Keratinocyte (primary cell): ENCODE results near the gene TTC3. TPM values are rescaled to one million over a fixed set of nuclear protein-coding genes. Genes with fewer than 3 reads are reported as not detected.

Experiments
- DNase-seq: peaks from one replicate; pipeline ENCODE4 v3.0.0-alpha.2; 2011; ENCODE audit warnings: low read depth, missing footprints, low spot score
- FAIRE-seq: peaks from 2 replicates; lab custom pipeline; 2011; peaks lifted over from hg19 to GRCh38; lab: Jason Lieb, UNC
- H2AFZ ChIP-seq: 2 replicates; pipeline ENCODE4 v1.6.0; 2012; ENCODE audit warnings: low read length, control low read depth, inconsistent platforms; ENCODE audit not compliant: control insufficient read depth
- H3K27ac ChIP-seq: 2 replicates; pipeline ENCODE4 v1.5.1; 2011; ENCODE audit warnings: low read length; ENCODE audit not compliant: control insufficient read depth, insufficient read depth
- H3K27me3 ChIP-seq: 3 replicates; pipeline ENCODE4 v1.6.0; 2011; ENCODE audit warnings: low read length; ENCODE audit not compliant: control insufficient read depth, insufficient read depth; ENCODE audit errors: extremely low read depth
- H3K36me3 ChIP-seq, 2 experiments: 2 replicates in 1 of 2; 3 replicates in 1 of 2; pipeline ENCODE4 v1.5.1; 2011; ENCODE audit warnings: low read length in 2 of 2, mild to moderate bottlenecking in 1 of 2; ENCODE audit not compliant: control insufficient read depth in 2 of 2, insufficient read depth in 2 of 2; ENCODE audit errors: extremely low read depth in 1 of 2
- H3K4me1 ChIP-seq: 3 replicates; pipeline ENCODE4 v1.5.1; 2011; ENCODE audit warnings: low read length; ENCODE audit not compliant: control insufficient read depth, insufficient read depth; ENCODE audit errors: extremely low read depth
- H3K4me2 ChIP-seq: 3 replicates; pipeline ENCODE4 v1.6.0; 2011; ENCODE audit warnings: low read depth, low read length; ENCODE audit not compliant: control insufficient read depth, insufficient read depth; ENCODE audit errors: extremely low read depth
- H3K4me3 ChIP-seq, 3 experiments: fragments of 200-600 bp in 1 of 3; sonication (generic) in 1 of 3; 2 replicates in 2 of 3; 3 replicates in 1 of 3; pipeline ENCODE4 v1.5.1; 2011 to 2016; ENCODE audit warnings: low read length in 3 of 3, mild to moderate bottlenecking in 3 of 3, control low read depth in 2 of 3, inconsistent platforms in 1 of 3, low read depth in 1 of 3, mixed read lengths in 1 of 3, mixed run types in 1 of 3, moderate library complexity in 1 of 3; ENCODE audit not compliant: control insufficient read depth in 2 of 3, insufficient read depth in 2 of 3; ENCODE audit errors: extremely low read depth in 1 of 3
- H3K79me2 ChIP-seq: 2 replicates; pipeline ENCODE4 v1.6.0; 2012; ENCODE audit warnings: low read length; ENCODE audit not compliant: control insufficient read depth, insufficient read depth
- H3K9ac ChIP-seq: 3 replicates; pipeline ENCODE4 v1.6.0; 2011; ENCODE audit warnings: low read length; ENCODE audit not compliant: control insufficient read depth, insufficient read depth; ENCODE audit errors: extremely low read depth
- H3K9me1 ChIP-seq: 3 replicates; pipeline ENCODE4 v1.6.0; 2011; ENCODE audit warnings: low read length; ENCODE audit not compliant: control insufficient read depth, insufficient read depth; ENCODE audit errors: extremely low read depth
- H3K9me3 ChIP-seq: 2 replicates; pipeline ENCODE4 v1.5.1; 2012; ENCODE audit warnings: low read depth, low read length; ENCODE audit not compliant: control insufficient read depth
- H4K20me1 ChIP-seq: 3 replicates; pipeline ENCODE4 v1.6.0; 2011; ENCODE audit warnings: low read length; ENCODE audit not compliant: control insufficient read depth, insufficient read depth; ENCODE audit errors: extremely low read depth
- EZH2 ChIP-seq: IDR thresholded peaks from one replicate; pipeline ENCODE4 v1.6.1; 2012; ENCODE audit warnings: inconsistent platforms, mild to moderate bottlenecking, low read length, moderate library complexity
- dilution Hi-C: fragments of 300-500 bp; cut with MboI; formaldehyde crosslinking; loops from one replicate; pipeline ENCODE4 v1.7.0; 2020; ENCODE audit warnings: low sequenced_read_pairs; ENCODE audit not compliant: extremely low pct_ligation_motif_present
- polyA plus RNA-seq, 5 experiments: library from polyadenylated mRNA; depleted of rRNA in 3 of 5; stranded (reverse) in 3 of 5; stranded (forward) in 1 of 5; unstranded in 1 of 5; fragments of >200 nt; gene quantifications; 1 replicate in 1 of 5; 2 replicates in 3 of 5; 3 replicates in 1 of 5; pipeline versions ENCODE4 v1.2.1 to v1.2.3, GENCODE V29; 2011 to 2012; ENCODE audit warnings: missing spikeins in 2 of 5, low read depth in 1 of 5, low replicate concordance in 1 of 5
- TF ChIP-seq, protein P1 (sequence below), 3 experiments: IDR thresholded peaks in 1 of 3; conservative IDR thresholded peaks in 1 of 3; optimal IDR thresholded peaks in 1 of 3; 2 replicates in 2 of 3; 3 replicates in 1 of 3; pipeline versions ENCODE3 to v1.5.1; 2011; ENCODE audit warnings: low read length in 3 of 3, mild to moderate bottlenecking in 3 of 3, moderate library complexity in 2 of 3, control low read depth in 1 of 3, inconsistent platforms in 1 of 3; ENCODE audit not compliant: insufficient read depth in 2 of 3; ENCODE audit errors: extremely low read depth in 1 of 3

The TTC3 gene
- polyA plus RNA-seq, 1 donor (not counting 4 experiments of a cell fraction or from before 2014, with no cell fraction given): 38.5 TPM

DNA sequence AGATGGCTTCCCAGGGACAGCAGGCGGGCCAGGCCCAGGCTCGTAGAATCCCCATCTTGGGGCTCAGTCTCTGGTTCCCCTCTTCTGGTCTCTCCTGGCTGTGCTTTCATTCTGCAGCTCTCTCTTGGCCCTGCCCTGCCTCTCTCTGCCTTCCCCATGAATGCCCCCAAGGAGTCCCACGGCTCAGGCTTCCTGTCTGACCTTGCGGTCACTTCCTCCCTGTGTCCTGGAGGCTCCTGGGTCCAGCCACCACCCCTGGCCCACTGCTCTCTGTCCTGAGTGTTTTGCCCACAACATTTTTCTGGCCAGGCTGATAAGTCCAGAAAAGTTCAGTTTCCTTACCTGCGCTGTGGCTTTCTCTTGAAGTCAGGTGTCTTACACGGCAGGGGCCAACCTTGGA lies 29.2 kb upstream of the TTC3 start:
- Histone ChIP-seq H3K4me2 (no peak overlapping the region), H3K4me3 (no peak overlapping the region), H3K36me3 (no peaks in the 10 kb centered on the region), H3K27me3 (no peaks in the 10 kb centered on the region), H3K9ac (no peak overlapping the region), H4K20me1 (no peaks in the 10 kb centered on the region), H3K4me1 (peaks cover 7% of the 10 kb centered on the region), H2AFZ (no peak overlapping the region), H3K79me2 (no peaks in the 10 kb centered on the region), H3K9me3 (no peaks in the 10 kb centered on the region), H3K27ac (no peak overlapping the region), H3K9me1 (no peaks in the 10 kb centered on the region)
- no peak for DNase-seq
- dilution Hi-C loops: no loop called here
- TF ChIP-seq, protein P1, sequence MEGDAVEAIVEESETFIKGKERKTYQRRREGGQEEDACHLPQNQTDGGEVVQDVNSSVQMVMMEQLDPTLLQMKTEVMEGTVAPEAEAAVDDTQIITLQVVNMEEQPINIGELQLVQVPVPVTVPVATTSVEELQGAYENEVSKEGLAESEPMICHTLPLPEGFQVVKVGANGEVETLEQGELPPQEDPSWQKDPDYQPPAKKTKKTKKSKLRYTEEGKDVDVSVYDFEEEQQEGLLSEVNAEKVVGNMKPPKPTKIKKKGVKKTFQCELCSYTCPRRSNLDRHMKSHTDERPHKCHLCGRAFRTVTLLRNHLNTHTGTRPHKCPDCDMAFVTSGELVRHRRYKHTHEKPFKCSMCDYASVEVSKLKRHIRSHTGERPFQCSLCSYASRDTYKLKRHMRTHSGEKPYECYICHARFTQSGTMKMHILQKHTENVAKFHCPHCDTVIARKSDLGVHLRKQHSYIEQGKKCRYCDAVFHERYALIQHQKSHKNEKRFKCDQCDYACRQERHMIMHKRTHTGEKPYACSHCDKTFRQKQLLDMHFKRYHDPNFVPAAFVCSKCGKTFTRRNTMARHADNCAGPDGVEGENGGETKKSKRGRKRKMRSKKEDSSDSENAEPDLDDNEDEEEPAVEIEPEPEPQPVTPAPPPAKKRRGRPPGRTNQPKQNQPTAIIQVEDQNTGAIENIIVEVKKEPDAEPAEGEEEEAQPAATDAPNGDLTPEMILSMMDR (optimal IDR thresholded peaks at IDR 0.05 in 1 of 3, IDR thresholded peaks at IDR 0.05 in 1 of 3, conservative IDR thresholded peaks at IDR 0.05 in 1 of 3; ENCODE audit: extremely low read depth in 1 of 3, insufficient read depth in 2 of 3, low read length in 3 of 3): no peak
- no peak for TF ChIP-seq EZH2
- FAIRE-seq: no peak

- Histone ChIP-seq H3K9ac (no peak overlapping the region), H3K9me3 (no peaks in the 10 kb centered on the region), H4K20me1 (no peaks in the 10 kb centered on the region), H3K4me1 (peaks cover 7% of the 10 kb centered on the region), H3K4me3 (no peak overlapping the region), H3K4me2 (no peak overlapping the region), H3K27ac (no peak overlapping the region), H3K79me2 (no peaks in the 10 kb centered on the region), H3K9me1 (no peaks in the 10 kb centered on the region), H3K27me3 (no peaks in the 10 kb centered on the region), H3K36me3 (no peaks in the 10 kb centered on the region), H2AFZ (no peak overlapping the region)
- dilution Hi-C loops: no loop called here
- TF ChIP-seq EZH2: no peak
- TF ChIP-seq, protein P1 (optimal IDR thresholded peaks at IDR 0.05 in 1 of 3, IDR thresholded peaks at IDR 0.05 in 1 of 3, conservative IDR thresholded peaks at IDR 0.05 in 1 of 3; ENCODE audit: extremely low read depth in 1 of 3, insufficient read depth in 2 of 3, low read length in 3 of 3): no peak
- no peak for DNase-seq
- no peak for FAIRE-seq
Measured at GRCh38 chr21:37044643-37045042, 28.4 kb upstream of the TTC3 start.
